HEK293T (cell line): ENCODE results near the gene SCML2.
"Not testable (repeated sequence)": the region's sequence is repeated elsewhere in the genome, so short reads cannot be mapped to it uniquely, and the experiment has no call there.

Source experiments
- CTCF ChIA-PET: fragments of 350-600 bp; formaldehyde crosslinking; extraction: SDS; loops from one replicate; lab custom pipeline; 2021; ENCODE audit warnings: antibody characterized with exemption, inconsistent platforms; lab: Yijun Ruan, JAX
- POLR2A ChIA-PET: fragments of 350-600 bp; formaldehyde crosslinking; extraction: SDS; loops from one replicate; lab custom pipeline; 2020; ENCODE audit warnings: antibody characterized with exemption, inconsistent platforms; lab: Yijun Ruan, JAX
- DNase-seq: peaks from one replicate; pipeline ENCODE4 v3.0.0; 2012; ENCODE audit warnings: mixed read lengths; ENCODE audit errors: extremely low spot score
- ARNT ChIP-seq: fragments of 450-650 bp; IDR thresholded peaks from 2 replicates; pipeline ENCODE4 v1.6.1; 2017; ENCODE audit warnings: mild to moderate bottlenecking
- BHLHE40 ChIP-seq: fragments of 450-650 bp; IDR thresholded peaks from 2 replicates; pipeline ENCODE4 v1.6.1; 2016; ENCODE audit warnings: mild to moderate bottlenecking, moderate library complexity, borderline replicate concordance
- CTBP1 ChIP-seq: fragments of 450-650 bp; IDR thresholded peaks from 2 replicates; pipeline ENCODE4 v1.6.1; 2016; ENCODE audit warnings: borderline replicate concordance
- ELF4 ChIP-seq: fragments of 450-650 bp; IDR thresholded peaks from 2 replicates; pipeline ENCODE4 v1.6.1; 2017; ENCODE audit warnings: antibody characterized with exemption
- FOXA1 ChIP-seq: fragments of 450-650 bp; IDR thresholded peaks from 2 replicates; pipeline ENCODE4 v1.6.1; 2016; ENCODE audit warnings: mild to moderate bottlenecking
- FOXK2 ChIP-seq: fragments of 450-650 bp; IDR thresholded peaks from 2 replicates; pipeline ENCODE4 v1.6.1; 2016; ENCODE audit warnings: mild to moderate bottlenecking
- FOXM1 ChIP-seq: fragments of 450-650 bp; IDR thresholded peaks from 2 replicates; pipeline ENCODE4 v1.6.1; 2017; ENCODE audit warnings: mild to moderate bottlenecking, borderline replicate concordance
- HDGF ChIP-seq: fragments of 450-650 bp; IDR thresholded peaks from 2 replicates; pipeline ENCODE4 v1.6.1; 2017; ENCODE audit warnings: antibody characterized with exemption, borderline replicate concordance
- L3MBTL2 ChIP-seq: fragments of 450-650 bp; conservative IDR thresholded peaks from 2 replicates; pipeline ENCODE4 v1.6.1; 2016; ENCODE audit warnings: mild to moderate bottlenecking
- LEF1 ChIP-seq: fragments of 450-650 bp; IDR thresholded peaks from 2 replicates; pipeline ENCODE4 v1.6.1; 2017; ENCODE audit warnings: mild to moderate bottlenecking, borderline replicate concordance
- NFRKB ChIP-seq: fragments of 450-650 bp; IDR thresholded peaks from 2 replicates; pipeline ENCODE4 v1.6.1; 2016; ENCODE audit warnings: mild to moderate bottlenecking, moderate library complexity
- PKNOX1 ChIP-seq: fragments of 450-650 bp; IDR thresholded peaks from 2 replicates; pipeline ENCODE4 v1.6.1; 2016
- SP1 ChIP-seq: fragments of 450-650 bp; IDR thresholded peaks from 2 replicates; pipeline ENCODE4 v1.6.1; 2017
- SUZ12 ChIP-seq: fragments of 450-650 bp; IDR thresholded peaks from 2 replicates; pipeline ENCODE4 v1.6.1; 2016; ENCODE audit warnings: mild to moderate bottlenecking
- TARDBP ChIP-seq: fragments of 450-650 bp; IDR thresholded peaks from 2 replicates; pipeline ENCODE4 v1.6.1; 2016
- ZNF384 ChIP-seq: fragments of 450-650 bp; IDR thresholded peaks from 2 replicates; pipeline ENCODE4 v1.6.1; 2016

The SCML2 gene

GRCh38 chrX:18278449-18278848, 76.0 kb downstream of the SCML2 start:
- ChIA-PET POLR2A (no interaction called here), CTCF (interaction anchor here (0.7 kb wide), 1 partner anchor 16 kb away, joined by 3 read pairs; no protein-coding TSS in a partner anchor)
- no peak for DNase-seq
- TF ChIP-seq ARNT (no peak), CTBP1 (no peak)

- DNase-seq = no peak
- CTCF ChIA-PET = no interaction called here
- TF ChIP-seq L3MBTL2 (no peak), LEF1 (no peak)
- POLR2A ChIA-PET = no interaction called here
Observed at GRCh38 chrX:18272222-18272621, 82.3 kb downstream of the SCML2 start.

- TF ChIP-seq FOXA1 (no peak), LEF1 (no peak), FOXK2 (no peak), ZNF384 (no peak), ELF4 (no peak), SP1 (no peak), PKNOX1 (no peak), NFRKB (no peak), SUZ12 (no peak), CTBP1 (no peak)
- ChIA-PET POLR2A (no interaction called here), CTCF (no interaction called here)
- no peak for DNase-seq
Observed at GRCh38 chrX:18271725-18272124, 82.8 kb downstream of the SCML2 start.

- ChIA-PET POLR2A (no interaction called here), CTCF (no interaction called here)
- no peak for TF ChIP-seq FOXA1
- TF ChIP-seq LEF1 = no peak
- no peak for TF ChIP-seq CTBP1
- no peak for TF ChIP-seq ELF4
- no peak for TF ChIP-seq L3MBTL2
- TF ChIP-seq HDGF = no peak
- no peak for TF ChIP-seq BHLHE40
- no peak for TF ChIP-seq NFRKB
- TF ChIP-seq SUZ12 = no peak
- TF ChIP-seq SP1 = no peak
- no peak for TF ChIP-seq ARNT
- TF ChIP-seq PKNOX1 = no peak
- TF ChIP-seq TARDBP = no peak
- TF ChIP-seq FOXM1 = no peak
- no peak for TF ChIP-seq FOXK2
- no peak for DNase-seq
Observed at GRCh38 chrX:18271309-18271708, 83.2 kb downstream of the SCML2 start.

GRCh38 chrX:18255059-18255458, 99.4 kb downstream of the SCML2 start:
- DNase-seq = no peak
- TF ChIP-seq ZNF384 = no peak
- no peak for TF ChIP-seq HDGF
- TF ChIP-seq SP1 = no peak
- no peak for TF ChIP-seq FOXK2
- CTCF ChIA-PET = no interaction called here
- POLR2A ChIA-PET = no interaction called here

- TF ChIP-seq LEF1 = no peak
- no peak for TF ChIP-seq BHLHE40
- no peak for TF ChIP-seq FOXA1
- no peak for TF ChIP-seq SP1
- TF ChIP-seq ARNT = no peak
- no peak for TF ChIP-seq L3MBTL2
- no peak for TF ChIP-seq ELF4
- no peak for TF ChIP-seq FOXK2
- no peak for TF ChIP-seq ZNF384
- no peak for TF ChIP-seq NFRKB
- no peak for TF ChIP-seq FOXM1
- no peak for TF ChIP-seq HDGF
- ChIA-PET POLR2A (no interaction called here), CTCF (no interaction called here)
- DNase-seq = no peak
Observed at GRCh38 chrX:18252644-18253359, 101.7 kb downstream of the SCML2 start.

GRCh38 chrX:18229646-18230045, 124.8 kb downstream of the SCML2 start:
- CTCF ChIA-PET, POLR2A ChIA-PET, DNase-seq: not testable (repeated sequence)

- TF ChIP-seq SP1 = no peak
- TF ChIP-seq TARDBP = no peak
- no peak for TF ChIP-seq BHLHE40
- TF ChIP-seq ELF4 = no peak
- TF ChIP-seq NFRKB = no peak
- TF ChIP-seq ZNF384 = no peak
- TF ChIP-seq L3MBTL2 = no peak
- ChIA-PET CTCF (no interaction called here), POLR2A (no interaction called here)
- DNase-seq = no peak
Observed at GRCh38 chrX:18228069-18228468, 126.4 kb downstream of the SCML2 start.
